ENCODE measurements around the gene CCDC120. TPM values are rescaled to one million over a fixed set of nuclear protein-coding genes. Genes with fewer than 3 reads are reported as not detected.
A peak's percentile ranks its signal among the peaks of the same experiment; 100 is the strongest.

CCDC120 gene
- total RNA-seq, 2 experiments from 2014 or later = 1.4 to 3.6 TPM

DNA sequence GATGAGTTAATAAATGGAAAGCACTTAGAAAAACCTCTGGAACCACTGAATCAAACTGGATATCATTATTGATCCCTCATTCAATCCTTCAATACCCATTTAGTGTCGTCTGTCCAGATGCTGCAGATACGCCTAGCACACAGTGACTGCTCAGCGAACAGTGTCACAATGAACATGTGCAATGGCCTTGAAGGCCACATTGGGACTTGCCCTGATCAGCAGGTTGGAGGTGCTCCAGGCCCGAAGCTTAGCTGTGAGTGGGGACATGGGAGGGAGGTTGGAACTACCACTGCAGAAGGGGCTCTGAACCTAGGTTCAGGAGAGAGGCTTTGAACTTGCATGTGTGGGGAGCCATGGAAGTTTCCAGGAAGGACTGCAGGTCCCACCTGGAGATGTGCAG lies 47.5 kb downstream of the CCDC120 start:
- intact Hi-C loops (cut with micrococcal nuclease; ENCODE audit: unreplicated experiment) = no loop called here

DNA sequence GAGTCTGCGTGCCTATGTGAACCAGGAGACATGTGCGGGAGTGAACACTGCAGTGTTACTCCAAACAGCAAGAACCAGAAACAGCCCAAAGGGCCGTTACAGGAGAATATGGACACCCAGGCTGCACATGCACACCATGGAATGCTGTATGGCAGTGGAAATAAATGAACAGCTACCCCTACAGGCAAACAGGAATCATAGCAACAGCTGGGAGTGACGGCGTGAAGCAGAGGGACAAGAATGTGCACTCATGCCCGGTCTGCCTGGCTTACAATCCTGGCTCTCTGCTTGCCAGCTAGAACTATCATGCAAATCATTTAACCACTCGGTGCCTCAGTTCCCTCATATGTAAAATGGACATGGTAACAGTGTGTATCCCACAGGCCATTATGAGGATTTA lies 48.1 kb downstream of the CCDC120 start:
- H3K4me2 ChIP-seq (ENCODE audit: low read length) = no peak overlapping the region
- no peaks in the 10 kb centered on the region for H3K9me2 ChIP-seq (ENCODE audit: insufficient read depth, low read length)
- TF ChIP-seq EZH2phosphoT487 (IDR thresholded peaks at IDR 0.05; ENCODE audit: borderline replicate concordance, low read depth, low read length) = no peak
- TF ChIP-seq, protein P1, sequence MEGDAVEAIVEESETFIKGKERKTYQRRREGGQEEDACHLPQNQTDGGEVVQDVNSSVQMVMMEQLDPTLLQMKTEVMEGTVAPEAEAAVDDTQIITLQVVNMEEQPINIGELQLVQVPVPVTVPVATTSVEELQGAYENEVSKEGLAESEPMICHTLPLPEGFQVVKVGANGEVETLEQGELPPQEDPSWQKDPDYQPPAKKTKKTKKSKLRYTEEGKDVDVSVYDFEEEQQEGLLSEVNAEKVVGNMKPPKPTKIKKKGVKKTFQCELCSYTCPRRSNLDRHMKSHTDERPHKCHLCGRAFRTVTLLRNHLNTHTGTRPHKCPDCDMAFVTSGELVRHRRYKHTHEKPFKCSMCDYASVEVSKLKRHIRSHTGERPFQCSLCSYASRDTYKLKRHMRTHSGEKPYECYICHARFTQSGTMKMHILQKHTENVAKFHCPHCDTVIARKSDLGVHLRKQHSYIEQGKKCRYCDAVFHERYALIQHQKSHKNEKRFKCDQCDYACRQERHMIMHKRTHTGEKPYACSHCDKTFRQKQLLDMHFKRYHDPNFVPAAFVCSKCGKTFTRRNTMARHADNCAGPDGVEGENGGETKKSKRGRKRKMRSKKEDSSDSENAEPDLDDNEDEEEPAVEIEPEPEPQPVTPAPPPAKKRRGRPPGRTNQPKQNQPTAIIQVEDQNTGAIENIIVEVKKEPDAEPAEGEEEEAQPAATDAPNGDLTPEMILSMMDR (conservative IDR thresholded peaks at IDR 0.05; ENCODE audit: low read length) = peak; percentile 64
- no peak overlapping the region for H3K4me3 ChIP-seq (ENCODE audit: low read depth, low read length, poor library complexity, severe bottlenecking)
- peaks cover 10% of the 10 kb centered on the region for H3K36me3 ChIP-seq (ENCODE audit: insufficient read depth, low read length)
- BruUV-seq (replicated peaks) = no TSS peak
- peaks cover 5% of the 10 kb centered on the region for H3K4me1 ChIP-seq (ENCODE audit: insufficient read depth, low read length, poor library complexity, severe bottlenecking)
- ChIA-PET POLR2A (no interaction called here), CTCF (ENCODE audit: unreplicated experiment) (no interaction called here)
- peak; percentile 24 for DNase-seq (ENCODE audit: low spot score)
- H3K79me2 ChIP-seq (ENCODE audit: insufficient read depth, low read depth, low read length) = no peaks in the 10 kb centered on the region
- intact Hi-C loops (cut with micrococcal nuclease; ENCODE audit: unreplicated experiment) = no loop called here
- no peaks in the 10 kb centered on the region for H4K20me1 ChIP-seq (ENCODE audit: insufficient read depth, low read length)
- no peaks in the 10 kb centered on the region for H3K9me3 ChIP-seq (ENCODE audit: low read length)
- H2AFZ ChIP-seq (ENCODE audit: low read length) = no peak overlapping the region
- H3K27ac ChIP-seq (ENCODE audit: low read depth, low read length, poor library complexity, severe bottlenecking) = no peak overlapping the region

More for the DNA sequence above, 47.5 kb downstream of the CCDC120 start:
- Histone ChIP-seq H3K79me2 (ENCODE audit: insufficient read depth, low read depth, low read length) (no peaks in the 10 kb centered on the region), H3K4me1 (ENCODE audit: insufficient read depth, low read length, poor library complexity, severe bottlenecking) (peaks cover 11% of the 10 kb centered on the region), H3K4me2 (ENCODE audit: low read length) (no peak overlapping the region), H3K9me2 (ENCODE audit: insufficient read depth, low read length) (no peaks in the 10 kb centered on the region), H2AFZ (ENCODE audit: low read length) (no peak overlapping the region), H3K9me3 (ENCODE audit: low read length) (no peaks in the 10 kb centered on the region), H3K36me3 (ENCODE audit: insufficient read depth, low read length) (peaks cover 10% of the 10 kb centered on the region), H3K27ac (ENCODE audit: low read depth, low read length, poor library complexity, severe bottlenecking) (no peak overlapping the region), H3K4me3 (ENCODE audit: low read depth, low read length, poor library complexity, severe bottlenecking) (no peak overlapping the region), H4K20me1 (ENCODE audit: insufficient read depth, low read length) (no peaks in the 10 kb centered on the region)
- POLR2A ChIA-PET = no interaction called here
- CTCF ChIA-PET (ENCODE audit: unreplicated experiment) = no interaction called here
- BruUV-seq (replicated peaks) = no TSS peak
- DNase-seq (ENCODE audit: low spot score) = no peak
- TF ChIP-seq, protein P1 (conservative IDR thresholded peaks at IDR 0.05; ENCODE audit: low read length) = no peak
- no peak for TF ChIP-seq EZH2phosphoT487 (IDR thresholded peaks at IDR 0.05; ENCODE audit: borderline replicate concordance, low read depth, low read length)

DNA sequence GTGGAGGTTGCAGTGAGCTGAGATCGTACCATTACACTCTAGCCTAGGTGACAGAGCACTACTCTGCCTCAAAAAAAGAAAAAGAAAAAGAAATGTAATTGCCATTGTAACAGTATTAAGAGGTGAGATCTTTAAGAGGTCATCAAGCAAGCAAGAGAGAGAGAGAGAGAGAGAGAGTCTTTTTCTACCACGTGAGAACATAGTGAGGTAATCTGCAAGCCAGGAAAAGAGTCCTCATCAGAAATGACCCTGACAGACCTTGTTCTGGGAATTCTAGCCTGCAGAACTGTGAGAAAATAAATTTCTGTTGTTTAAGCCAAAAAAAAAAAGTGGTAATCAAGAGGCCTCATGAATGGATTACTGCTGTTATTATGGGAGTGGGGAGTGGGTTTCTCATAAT lies 49.8 kb downstream of the CCDC120 start:
- Histone ChIP-seq H3K36me3 (ENCODE audit: insufficient read depth, low read length) (peaks cover 15% of the 10 kb centered on the region), H3K4me1 (ENCODE audit: insufficient read depth, low read length, poor library complexity, severe bottlenecking) (no peaks in the 10 kb centered on the region), H3K4me2 (ENCODE audit: low read length) (no peak overlapping the region), H3K4me3 (ENCODE audit: low read depth, low read length, poor library complexity, severe bottlenecking) (no peak overlapping the region), H3K9me2 (ENCODE audit: insufficient read depth, low read length) (no peaks in the 10 kb centered on the region), H3K27ac (ENCODE audit: low read depth, low read length, poor library complexity, severe bottlenecking) (no peak overlapping the region), H2AFZ (ENCODE audit: low read length) (no peak overlapping the region), H3K79me2 (ENCODE audit: insufficient read depth, low read depth, low read length) (no peaks in the 10 kb centered on the region), H4K20me1 (ENCODE audit: insufficient read depth, low read length) (no peaks in the 10 kb centered on the region), H3K9me3 (ENCODE audit: low read length) (no peaks in the 10 kb centered on the region)
- CTCF ChIA-PET (ENCODE audit: unreplicated experiment) = no interaction called here
- DNase-seq (ENCODE audit: low spot score) = no peak
- intact Hi-C loops (cut with micrococcal nuclease; ENCODE audit: unreplicated experiment) = no loop called here
- no TSS peak for BruUV-seq (replicated peaks)
- POLR2A ChIA-PET = no interaction called here
- TF ChIP-seq EZH2phosphoT487 (IDR thresholded peaks at IDR 0.05; ENCODE audit: borderline replicate concordance, low read depth, low read length) = no peak
- TF ChIP-seq, protein P1 (conservative IDR thresholded peaks at IDR 0.05; ENCODE audit: low read length) = no peak
